Iris pigment epithelial cell (primary cell): ENCODE results near the gene ERC2.

ENCODE experiments used
- DNase-seq: peaks from one replicate; pipeline ENCODE4 v3.0.0-alpha.2; 2011; ENCODE audit warnings: low read depth

The ERC2 gene

DNA sequence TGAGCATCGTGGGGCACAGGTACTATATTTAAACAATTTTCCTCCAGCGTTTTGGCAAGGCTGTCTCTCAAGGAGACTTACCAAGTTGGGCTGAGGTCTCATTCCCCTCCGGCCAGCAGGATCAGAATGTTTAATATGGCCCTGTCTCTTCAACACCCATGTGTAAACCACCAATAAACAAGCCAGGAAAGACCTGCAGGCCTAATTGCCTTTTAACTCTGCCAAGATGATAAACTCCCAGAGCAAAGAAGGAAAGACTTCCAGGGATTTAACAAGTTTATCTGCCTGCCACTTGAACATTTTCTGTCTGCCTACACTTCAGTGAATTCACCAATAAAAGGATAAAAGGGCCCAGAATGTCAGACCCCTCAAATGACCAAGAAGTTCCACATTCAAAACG lies 850.9 kb downstream of the ERC2 start:
- DNase-seq: no peak

GRCh38 chr3:55616803-55617202 lies 851.5 kb downstream of the ERC2 start:
- DNase-seq: no peak

DNA sequence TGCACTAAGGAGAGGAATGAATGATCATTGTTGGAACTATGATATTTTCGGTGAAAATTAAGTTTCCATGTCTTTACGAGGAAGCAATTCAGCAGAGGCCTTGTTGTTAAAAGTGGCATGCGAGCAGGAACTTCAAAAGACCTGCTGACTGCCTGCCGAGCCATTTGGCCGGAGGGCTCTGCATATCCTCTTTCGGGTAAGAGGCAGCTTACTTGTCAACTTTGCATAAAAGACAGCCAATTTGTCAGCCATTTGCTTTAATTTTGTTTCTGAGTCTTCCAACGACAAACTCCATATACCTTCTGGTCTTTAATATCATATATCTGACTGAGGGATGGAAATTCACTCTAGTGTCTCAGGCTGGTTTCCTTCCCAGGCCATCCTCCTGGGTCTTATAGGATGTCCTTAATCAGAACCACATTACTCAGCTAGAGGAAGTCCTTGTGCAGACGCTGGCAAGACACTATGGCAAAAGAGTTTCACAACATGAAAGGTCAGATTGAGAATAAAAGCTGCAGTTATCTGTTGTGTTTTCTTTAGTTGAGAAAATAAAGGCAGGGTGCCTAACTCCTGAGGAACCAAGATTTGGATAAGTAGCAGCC lies 852.5 kb downstream of the ERC2 start:
- DNase-seq: no peak

- peak; percentile 78 for DNase-seq
Observed at GRCh38 chr3:55615039-55615693, 853.1 kb downstream of the ERC2 start.

GRCh38 chr3:55611121-55611520 lies 857.1 kb downstream of the ERC2 start:
- DNase-seq: no peak

- no peak for DNase-seq
Observed at GRCh38 chr3:55609230-55609827, 858.9 kb downstream of the ERC2 start.

DNA sequence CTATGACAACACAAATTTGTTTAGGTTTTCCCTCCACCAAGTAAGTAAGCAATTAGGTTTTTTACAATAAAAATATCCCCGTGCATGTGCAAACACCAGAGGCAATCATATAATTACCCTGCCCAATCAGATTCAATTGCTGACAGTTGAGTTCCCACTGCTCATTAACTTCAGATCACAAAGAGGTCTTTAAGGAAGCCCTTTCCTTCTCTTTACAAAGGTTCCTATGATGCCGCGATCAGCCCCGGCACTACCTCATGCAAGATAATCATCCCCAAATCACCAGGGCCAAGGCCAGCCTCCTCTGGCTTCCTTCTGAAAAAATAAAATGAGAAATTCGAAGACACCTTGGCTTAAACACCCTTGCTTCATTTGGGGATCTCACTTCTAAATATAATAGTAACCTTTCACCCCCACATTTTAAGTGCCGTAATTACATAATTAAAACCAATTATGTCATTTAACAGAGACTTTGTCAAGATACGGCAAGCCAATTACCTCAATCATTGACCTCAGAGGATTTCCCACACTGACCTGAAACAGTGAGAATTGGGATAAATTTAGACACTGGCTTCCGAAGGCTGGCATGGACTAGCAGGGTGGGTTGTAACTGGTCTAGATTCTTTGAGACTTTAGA lies 859.8 kb downstream of the ERC2 start:
- no peak for DNase-seq

DNA sequence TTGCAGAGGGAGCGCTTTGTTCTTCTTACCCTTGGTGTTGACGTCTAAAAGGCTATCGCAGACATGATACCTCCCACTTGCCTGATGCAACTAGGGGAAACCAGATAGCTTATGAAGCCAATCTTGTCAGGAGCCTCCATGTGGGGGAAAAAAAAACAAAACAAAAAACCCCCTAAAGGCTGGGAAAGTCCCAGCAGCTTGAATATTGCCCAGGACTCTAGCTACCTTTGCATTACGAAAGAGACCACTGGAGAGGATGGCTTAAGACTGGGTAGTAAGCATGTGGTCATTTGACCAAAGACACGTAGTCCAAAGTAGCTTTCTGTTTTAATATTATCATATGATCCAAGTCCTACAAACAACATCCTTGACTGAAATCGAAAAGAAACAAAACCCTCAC lies 860.4 kb downstream of the ERC2 start:
- peak; percentile 53 for DNase-seq

DNA sequence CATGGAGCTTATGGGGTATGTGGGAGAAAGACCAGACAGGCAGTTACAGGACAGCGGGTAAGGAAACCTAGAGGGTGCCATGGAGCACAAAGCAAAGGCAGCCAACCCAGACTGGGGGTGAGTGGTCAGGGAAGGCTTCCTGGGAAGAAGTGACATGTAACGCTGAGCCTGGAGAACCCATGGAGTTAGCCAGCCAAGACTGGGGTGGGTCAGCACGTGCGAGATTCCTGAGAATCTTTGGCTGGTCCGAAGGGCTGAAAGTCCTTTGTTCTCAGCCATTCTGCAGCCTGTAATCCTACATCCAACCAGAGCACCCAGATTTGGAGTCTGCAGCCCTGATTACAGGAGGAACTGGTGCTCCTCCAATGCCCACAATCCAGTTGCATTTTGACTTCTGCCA lies 861.1 kb downstream of the ERC2 start:
- no peak for DNase-seq

GRCh38 chr3:55605443-55606236 lies 862.6 kb downstream of the ERC2 start:
- peak; percentile 60 for DNase-seq

DNA sequence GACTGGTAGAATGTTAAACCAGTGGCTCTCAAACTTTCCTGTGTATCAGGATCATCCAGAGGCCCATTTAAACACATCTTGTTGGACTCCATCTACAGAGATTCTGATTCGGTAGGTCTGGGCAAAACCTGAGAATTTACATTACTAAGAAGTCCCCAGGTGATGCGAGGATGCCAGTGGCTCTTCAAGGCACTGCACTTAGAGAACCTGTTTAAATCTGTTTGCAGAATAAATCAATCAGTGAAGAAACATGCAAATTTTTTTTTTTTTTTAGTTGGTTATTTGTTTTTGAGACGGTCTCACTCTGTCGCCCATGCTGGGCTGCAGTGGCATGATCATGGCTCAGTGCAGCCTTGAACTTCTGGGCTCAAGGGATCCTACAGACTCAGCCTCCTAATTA lies 863.4 kb downstream of the ERC2 start:
- no peak for DNase-seq

DNA sequence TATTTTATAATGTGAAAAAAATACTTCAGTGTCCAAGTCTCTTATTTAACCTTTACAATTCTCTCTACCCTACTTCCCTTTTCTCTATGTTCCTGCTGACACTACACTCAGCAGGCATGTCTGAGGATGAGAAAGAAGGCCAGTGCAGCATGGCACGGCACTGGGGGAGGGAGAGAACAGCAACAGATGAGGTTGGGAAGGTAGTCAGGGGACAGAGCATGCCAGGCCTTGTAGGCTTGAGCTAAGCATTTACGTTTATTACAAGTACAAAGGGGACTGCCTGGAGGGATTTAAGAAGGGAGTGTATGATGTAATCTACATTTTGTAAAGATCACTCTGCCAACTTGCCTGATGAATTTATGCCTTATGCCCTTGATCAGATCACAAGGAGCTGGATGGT lies 863.9 kb downstream of the ERC2 start:
- no peak for DNase-seq

DNA sequence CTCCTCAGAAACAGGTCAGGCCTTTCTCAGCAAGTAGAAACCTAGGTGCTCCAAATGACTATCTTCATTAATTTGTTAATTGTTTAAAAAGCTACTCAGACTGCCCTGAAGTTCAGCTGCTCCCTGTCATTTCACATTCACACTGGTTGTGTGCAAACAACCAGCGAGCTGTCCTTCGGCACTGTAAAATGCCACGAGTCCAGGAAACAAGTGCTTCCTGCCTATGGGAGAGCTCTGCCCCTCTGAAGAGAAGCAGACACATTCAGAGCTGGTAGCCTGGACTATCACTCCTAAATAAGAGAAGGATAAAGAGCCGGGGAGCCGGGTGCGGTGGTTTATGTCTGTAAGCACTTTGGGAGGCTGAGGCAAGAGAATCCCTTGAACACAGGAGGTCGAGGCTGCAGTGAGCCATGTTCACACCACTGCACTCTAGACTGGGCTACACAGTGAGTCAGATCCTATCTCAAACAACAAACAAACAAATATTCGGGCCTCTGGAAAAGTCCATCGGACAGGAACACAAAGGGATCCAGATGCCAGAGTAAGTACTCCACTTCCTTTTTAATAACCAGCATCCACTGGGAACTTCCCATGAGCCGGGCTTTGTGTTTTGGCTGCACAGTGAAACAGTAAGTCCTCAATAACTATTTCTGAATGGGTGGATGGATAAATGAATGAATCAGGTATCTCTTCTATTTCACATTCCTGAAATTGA lies 866.7 kb downstream of the ERC2 start:
- DNase-seq: no peak

GRCh38 chr3:55598224-55598623 lies 870.0 kb downstream of the ERC2 start:
- DNase-seq: no peak

GRCh38 chr3:55597641-55598040 lies 870.6 kb downstream of the ERC2 start:
- no peak for DNase-seq

DNA sequence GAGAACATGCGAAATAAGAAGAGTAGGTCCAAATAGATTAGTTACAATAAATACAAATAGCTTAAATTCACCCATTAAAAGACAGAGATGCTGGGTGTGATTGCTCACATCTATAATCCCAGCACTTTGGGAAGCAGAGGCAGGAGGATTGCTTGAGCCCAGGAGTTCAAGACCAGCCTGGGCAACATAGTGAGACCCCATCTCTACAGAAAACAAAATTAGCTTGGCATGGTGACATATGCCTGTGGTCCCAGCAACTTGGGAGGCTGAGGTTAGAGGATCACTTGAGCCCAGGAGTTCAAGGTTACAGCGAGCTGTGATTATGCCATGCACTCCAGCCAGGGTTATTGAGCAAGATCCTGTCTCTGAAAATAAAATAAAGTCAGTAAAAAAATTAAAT lies 872.1 kb downstream of the ERC2 start:
- no peak for DNase-seq

GRCh38 chr3:55595420-55595819 lies 872.8 kb downstream of the ERC2 start:
- peak; percentile 45 for DNase-seq

DNA sequence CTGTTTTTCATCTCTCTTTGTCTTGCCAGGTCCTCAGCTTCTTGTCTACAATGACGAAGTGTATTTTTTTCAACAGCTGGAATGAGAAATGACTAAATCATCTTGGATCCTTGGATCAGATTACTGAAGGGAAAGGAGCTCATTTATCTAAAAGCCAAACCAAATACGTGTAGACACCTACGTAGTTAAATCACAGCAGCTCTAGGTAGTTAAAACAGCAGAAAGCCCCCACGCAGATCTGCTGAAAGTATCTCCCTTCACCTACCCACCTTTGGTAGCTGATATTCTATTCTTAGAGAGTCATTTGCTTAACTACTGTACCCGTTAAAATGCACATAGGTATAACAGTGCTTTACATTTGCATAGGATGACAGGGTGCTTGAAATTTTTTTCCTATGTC lies 875.7 kb downstream of the ERC2 start:
- DNase-seq: peak; percentile 45

DNA sequence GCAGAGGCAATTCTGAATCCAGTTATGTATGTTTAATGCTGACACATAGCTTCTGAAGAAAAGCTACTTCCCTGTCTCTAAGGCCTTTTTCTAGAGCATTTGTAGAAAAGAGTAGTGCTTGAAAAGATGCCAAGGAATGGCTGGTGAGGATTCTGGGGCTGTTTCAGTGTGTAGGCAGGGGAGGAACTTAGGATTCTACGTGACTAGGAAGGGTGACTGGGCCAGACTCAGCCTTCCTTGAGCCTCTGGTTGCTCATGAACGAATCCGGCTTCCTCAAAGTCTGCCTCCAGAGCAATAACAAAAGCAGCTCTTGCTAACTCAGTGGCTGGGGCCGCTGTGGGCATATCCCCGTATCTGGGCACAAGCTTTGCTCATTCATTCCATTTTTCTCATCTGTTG lies 876.4 kb downstream of the ERC2 start:
- DNase-seq: peak; percentile 51

DNA sequence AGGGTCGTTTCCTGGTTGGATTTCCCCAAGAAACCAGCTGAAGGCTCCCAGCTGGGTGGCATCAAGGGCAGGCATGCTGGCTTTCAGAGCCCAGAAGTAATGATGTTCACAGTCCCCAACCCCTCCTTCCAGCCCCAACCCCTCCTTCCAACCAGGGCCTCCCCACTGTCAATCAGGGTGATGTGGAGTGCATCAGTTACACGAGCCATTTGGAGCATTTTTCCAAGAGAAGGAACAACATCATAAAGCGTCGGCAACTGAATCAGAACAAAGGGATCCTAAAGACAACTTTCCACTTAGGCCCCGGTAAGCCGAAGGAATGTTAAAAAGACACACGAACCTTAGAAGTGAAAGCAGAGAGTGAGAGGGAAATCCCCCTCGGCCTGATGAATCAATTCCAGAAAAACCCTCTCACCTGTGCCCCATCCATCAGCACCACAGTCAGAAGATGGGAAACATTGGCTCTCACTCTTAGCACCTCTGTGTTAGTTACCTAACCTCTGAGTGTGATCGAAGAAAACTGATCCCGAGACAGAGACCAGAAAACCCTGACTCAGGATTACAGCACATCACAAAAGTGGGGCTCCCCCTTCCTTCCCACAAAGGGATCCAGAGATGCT lies 880.0 kb downstream of the ERC2 start:
- DNase-seq: no peak

DNA sequence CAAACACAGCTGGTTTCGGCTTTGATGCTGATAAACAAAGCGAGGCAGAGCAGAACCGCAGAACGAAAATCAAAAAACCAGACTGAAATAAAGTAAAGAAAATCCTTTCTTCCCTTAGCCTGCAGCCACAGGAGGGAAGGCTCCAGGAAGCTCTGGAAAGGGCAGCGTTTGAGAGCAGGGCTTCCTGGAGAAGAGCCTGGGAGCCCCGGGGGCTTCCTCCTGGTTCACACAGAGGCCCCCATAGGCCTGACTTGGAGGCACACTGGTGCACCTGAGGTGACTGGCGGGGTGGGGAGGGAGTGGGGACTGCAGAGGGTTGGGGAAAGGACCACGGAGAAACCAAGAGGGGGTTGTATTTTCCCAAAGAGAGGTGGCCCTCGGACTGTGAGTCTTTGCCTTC lies 882.4 kb downstream of the ERC2 start:
- no peak for DNase-seq
